GM12878 (cell line): ENCODE results near the gene PLEKHM2.

Source experiments
- CREM ChIP-seq: IDR thresholded peaks from 2 replicates; pipeline ENCODE4 v1.6.1; 2014; ENCODE audit warnings: antibody characterized with exemption, low read depth
- EP300 ChIP-seq, 2 experiments: fragments of 150-350 bp in 1 of 2; IDR thresholded peaks; 2 replicates each; pipeline ENCODE4 v1.6.1; 2011 to 2012; ENCODE audit warnings: low read depth in 2 of 2, low read length in 2 of 2, borderline replicate concordance in 1 of 2, improper control_type of control experiment in 1 of 2, inconsistent platforms in 1 of 2; ENCODE audit not compliant: control insufficient read depth in 1 of 2
- EZH2 ChIP-seq: IDR thresholded peaks from 2 replicates; pipeline ENCODE4 v1.6.1; 2012; ENCODE audit warnings: low read depth, mild to moderate bottlenecking, control low read depth, inconsistent platforms, low read length, borderline replicate concordance; ENCODE audit not compliant: control insufficient read depth
- IRF3 ChIP-seq: fragments of 450-650 bp; IDR thresholded peaks from 2 replicates; pipeline ENCODE4 v1.6.1; 2014; ENCODE audit warnings: mild to moderate bottlenecking
- JUNB ChIP-seq: IDR thresholded peaks from 2 replicates; pipeline ENCODE4 v1.6.1; 2016; ENCODE audit warnings: antibody characterized with exemption, mild to moderate bottlenecking
- NR2C2 ChIP-seq: IDR thresholded peaks from 2 replicates; pipeline ENCODE4 v1.6.1; 2011; ENCODE audit warnings: borderline replicate concordance, low read depth; ENCODE audit not compliant: control insufficient read depth, insufficient read length
- POLR2AphosphoS5 ChIP-seq: IDR thresholded peaks from 2 replicates; pipeline ENCODE4 v1.6.1; 2011; ENCODE audit warnings: mild to moderate bottlenecking, low read length, inconsistent platforms
- RAD51 ChIP-seq: fragments of 450-650 bp; IDR thresholded peaks from 2 replicates; pipeline ENCODE4 v1.6.1; 2016; ENCODE audit warnings: moderate library complexity, mild to moderate bottlenecking, inconsistent platforms
- RCOR1 ChIP-seq: conservative IDR thresholded peaks from 2 replicates; pipeline ENCODE4 v1.6.1; 2012; ENCODE audit warnings: low read depth, low read length, improper control_type of control experiment
- ZNF217 ChIP-seq: fragments of 450-650 bp; IDR thresholded peaks from 2 replicates; pipeline ENCODE4 v1.6.1; 2017; ENCODE audit warnings: antibody characterized with exemption, mild to moderate bottlenecking
- ZNF274 ChIP-seq: IDR thresholded peaks from one replicate; pipeline ENCODE4 v1.8.0; 2011; ENCODE audit not compliant: insufficient read length, insufficient read depth
- TF ChIP-seq, protein P1 (sequence below): fragments of 150-350 bp; IDR thresholded peaks from 2 replicates; pipeline ENCODE4 v1.6.1; 2014; ENCODE audit warnings: mild to moderate bottlenecking, low read depth, low read length
- TF ChIP-seq, protein P2 (sequence below), 3 experiments: IDR thresholded peaks in 2 of 3; conservative IDR thresholded peaks in 1 of 3; 2 replicates each; pipeline ENCODE4 v1.5.1; 2011; ENCODE audit warnings: low read depth in 3 of 3, low read length in 3 of 3, mild to moderate bottlenecking in 3 of 3, control low read depth in 2 of 3, moderate library complexity in 2 of 3, inconsistent platforms in 1 of 3, mixed read lengths in 1 of 3; ENCODE audit not compliant: control insufficient read depth in 2 of 3, insufficient read depth in 1 of 3; ENCODE audit errors: extremely low read depth in 1 of 3

- TF ChIP-seq, protein P1, sequence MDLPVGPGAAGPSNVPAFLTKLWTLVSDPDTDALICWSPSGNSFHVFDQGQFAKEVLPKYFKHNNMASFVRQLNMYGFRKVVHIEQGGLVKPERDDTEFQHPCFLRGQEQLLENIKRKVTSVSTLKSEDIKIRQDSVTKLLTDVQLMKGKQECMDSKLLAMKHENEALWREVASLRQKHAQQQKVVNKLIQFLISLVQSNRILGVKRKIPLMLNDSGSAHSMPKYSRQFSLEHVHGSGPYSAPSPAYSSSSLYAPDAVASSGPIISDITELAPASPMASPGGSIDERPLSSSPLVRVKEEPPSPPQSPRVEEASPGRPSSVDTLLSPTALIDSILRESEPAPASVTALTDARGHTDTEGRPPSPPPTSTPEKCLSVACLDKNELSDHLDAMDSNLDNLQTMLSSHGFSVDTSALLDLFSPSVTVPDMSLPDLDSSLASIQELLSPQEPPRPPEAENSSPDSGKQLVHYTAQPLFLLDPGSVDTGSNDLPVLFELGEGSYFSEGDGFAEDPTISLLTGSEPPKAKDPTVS: no peak
- TF ChIP-seq CREM: no peak
- TF ChIP-seq POLR2AphosphoS5: no peak
- TF ChIP-seq RAD51: no peak
- no peak for TF ChIP-seq EZH2
- TF ChIP-seq ZNF217: no peak
- TF ChIP-seq, protein P2, sequence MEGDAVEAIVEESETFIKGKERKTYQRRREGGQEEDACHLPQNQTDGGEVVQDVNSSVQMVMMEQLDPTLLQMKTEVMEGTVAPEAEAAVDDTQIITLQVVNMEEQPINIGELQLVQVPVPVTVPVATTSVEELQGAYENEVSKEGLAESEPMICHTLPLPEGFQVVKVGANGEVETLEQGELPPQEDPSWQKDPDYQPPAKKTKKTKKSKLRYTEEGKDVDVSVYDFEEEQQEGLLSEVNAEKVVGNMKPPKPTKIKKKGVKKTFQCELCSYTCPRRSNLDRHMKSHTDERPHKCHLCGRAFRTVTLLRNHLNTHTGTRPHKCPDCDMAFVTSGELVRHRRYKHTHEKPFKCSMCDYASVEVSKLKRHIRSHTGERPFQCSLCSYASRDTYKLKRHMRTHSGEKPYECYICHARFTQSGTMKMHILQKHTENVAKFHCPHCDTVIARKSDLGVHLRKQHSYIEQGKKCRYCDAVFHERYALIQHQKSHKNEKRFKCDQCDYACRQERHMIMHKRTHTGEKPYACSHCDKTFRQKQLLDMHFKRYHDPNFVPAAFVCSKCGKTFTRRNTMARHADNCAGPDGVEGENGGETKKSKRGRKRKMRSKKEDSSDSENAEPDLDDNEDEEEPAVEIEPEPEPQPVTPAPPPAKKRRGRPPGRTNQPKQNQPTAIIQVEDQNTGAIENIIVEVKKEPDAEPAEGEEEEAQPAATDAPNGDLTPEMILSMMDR (IDR thresholded peaks at IDR 0.05 in 2 of 3, conservative IDR thresholded peaks at IDR 0.05 in 1 of 3; ENCODE audit: control insufficient read depth in 2 of 3, extremely low read depth in 1 of 3, insufficient read depth in 1 of 3, low read depth in 3 of 3, low read length in 3 of 3): no peak
- no peak for TF ChIP-seq IRF3
- no peak for TF ChIP-seq ZNF274
- no peak for TF ChIP-seq NR2C2
- TF ChIP-seq EP300 (IDR thresholded peaks at IDR 0.05; ENCODE audit: borderline replicate concordance in 1 of 2, control insufficient read depth in 1 of 2, low read depth in 2 of 2, low read length in 2 of 2): no peak
- no peak for TF ChIP-seq RCOR1
- no peak for TF ChIP-seq JUNB
Observed at GRCh38 chr1:15757575-15758342, 73.6 kb downstream of the PLEKHM2 start.
